Nephron progenitor cell (in vitro differentiated cells): ENCODE data around the gene RCOR2.
A peak's percentile ranks its signal among the peaks of the same experiment; 100 is the strongest.
"Not testable (repeated sequence)": the region's sequence is repeated elsewhere in the genome, so short reads cannot be mapped to it uniquely, and the experiment has no call there.

Source experiments
- DNase-seq: peaks from one replicate; pipeline ENCODE4 v3.0.0; 2021
- H3K27ac Mint-ChIP-seq: 2 replicates; pipeline ENCODE4 v1.8.0; 2021; ENCODE audit warnings: mild to moderate bottlenecking, moderate library complexity, mixed read lengths
- H3K27me3 Mint-ChIP-seq: 2 replicates; pipeline ENCODE4 v1.8.0; 2021; ENCODE audit warnings: mild to moderate bottlenecking, low read depth, mixed read lengths; ENCODE audit not compliant: poor library complexity
- H3K36me3 Mint-ChIP-seq: 2 replicates; pipeline ENCODE4 v1.8.0; 2021; ENCODE audit warnings: low read depth, mixed read lengths
- H3K4me1 Mint-ChIP-seq: 2 replicates; pipeline ENCODE4 v1.8.0; 2021; ENCODE audit warnings: mixed read lengths
- H3K4me3 Mint-ChIP-seq: 2 replicates; pipeline ENCODE4 v1.8.0; 2021; ENCODE audit warnings: mild to moderate bottlenecking, moderate library complexity, mixed read lengths
- H3K9me3 Mint-ChIP-seq: 2 replicates; pipeline ENCODE4 v1.8.0; 2021; ENCODE audit warnings: mild to moderate bottlenecking, moderate library complexity, mixed read lengths
- CTCF ChIP-seq: fragments of 200-600 bp; sonication (generic); IDR thresholded peaks from 2 replicates; pipeline ENCODE4 v1.5.0; 2021; ENCODE audit warnings: antibody characterized with exemption

The RCOR2 gene

GRCh38 chr11:63916837-63917691, at the start of gene RCOR2:
Gene RCOR2 (minus strand): TSS chr11:63917164. CDS start chr11:63916456, 708 bp downstream.
- Mint-ChIP-seq H3K36me3 (peaks cover 17% of the 10 kb centered on the region), H3K9me3 (peaks cover 3% of the 10 kb centered on the region), H3K4me1 (peaks cover 57% of the 10 kb centered on the region), H3K4me3 (peak within 1 kb of the TSS; percentile 91), H3K27me3 (no peaks in the 10 kb centered on the region), H3K27ac (peak within 1 kb of the TSS; percentile 96)
- TF ChIP-seq CTCF = no peak
- peak; percentile 88 for DNase-seq

GRCh38 chr11:63966444-63966843, 49.5 kb upstream of the RCOR2 start:
- H3K27me3 Mint-ChIP-seq = peaks cover 7% of the 10 kb centered on the region
- no peak overlapping the region for H3K27ac Mint-ChIP-seq
- TF ChIP-seq CTCF = no peak
- peaks cover 15% of the 10 kb centered on the region for H3K4me1 Mint-ChIP-seq
- no peak for DNase-seq
- H3K36me3 Mint-ChIP-seq = no peaks in the 10 kb centered on the region
- H3K4me3 Mint-ChIP-seq = no peak overlapping the region
- H3K9me3 Mint-ChIP-seq = no peaks in the 10 kb centered on the region

- H3K27ac Mint-ChIP-seq, H3K36me3 Mint-ChIP-seq, H3K27me3 Mint-ChIP-seq, H3K4me3 Mint-ChIP-seq, H3K9me3 Mint-ChIP-seq, DNase-seq: not testable (repeated sequence)
- peaks cover 11% of the 10 kb centered on the region for H3K4me1 Mint-ChIP-seq
Measured at GRCh38 chr11:63963895-63964294, 46.9 kb upstream of the RCOR2 start.

DNA sequence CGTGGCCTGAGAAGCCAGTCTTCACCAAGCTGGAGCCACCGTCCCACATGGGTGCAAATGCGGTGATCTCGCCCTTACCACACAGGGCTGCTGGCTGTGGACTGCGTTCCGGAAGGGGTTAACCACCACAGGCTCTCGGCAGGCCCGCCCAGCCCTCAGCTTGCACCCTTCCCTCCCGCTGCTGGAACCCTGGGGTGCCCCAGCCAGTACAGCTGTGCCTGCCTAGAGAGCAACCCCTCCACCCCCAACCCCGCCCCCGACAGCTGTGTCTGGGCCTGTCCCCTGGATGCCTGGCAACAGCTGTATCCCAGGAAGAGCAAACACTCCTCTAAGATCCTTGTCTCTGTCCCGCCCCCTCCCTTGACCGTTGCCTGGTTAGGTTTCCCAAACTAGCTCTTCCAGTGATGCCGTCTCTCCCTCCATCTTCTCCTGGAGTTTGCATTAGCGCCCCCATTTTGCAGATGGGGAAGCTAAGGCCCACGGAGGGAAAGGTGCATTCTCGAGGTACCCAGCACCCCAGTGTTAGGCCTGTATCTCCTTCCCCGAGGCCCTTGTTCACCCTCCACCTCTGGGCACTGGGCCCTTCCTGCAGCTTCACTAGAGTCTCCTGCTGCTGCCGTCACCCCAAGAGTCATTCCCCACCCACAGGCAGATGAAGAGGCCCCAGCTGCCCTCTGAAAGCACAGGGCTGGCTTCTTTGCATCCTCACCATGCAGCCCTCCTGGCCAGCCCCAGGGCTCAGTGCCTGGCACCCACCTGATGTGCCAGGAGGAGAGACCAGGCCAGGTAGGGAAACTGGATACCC, 44.8 kb upstream of the RCOR2 start:
- TF ChIP-seq CTCF = no peak
- Mint-ChIP-seq H3K27me3 (no peaks in the 10 kb centered on the region), H3K4me3 (no peak overlapping the region), H3K27ac (peak overlapping the region; percentile 66), H3K4me1 (peaks cover 15% of the 10 kb centered on the region), H3K36me3 (no peaks in the 10 kb centered on the region), H3K9me3 (no peaks in the 10 kb centered on the region)
- DNase-seq = no peak

- no peaks in the 10 kb centered on the region for H3K27me3 Mint-ChIP-seq
- peaks cover 15% of the 10 kb centered on the region for H3K4me1 Mint-ChIP-seq
- H3K36me3 Mint-ChIP-seq = peaks cover 30% of the 10 kb centered on the region
- H3K9me3 Mint-ChIP-seq = no peaks in the 10 kb centered on the region
- DNase-seq = no peak
- H3K4me3 Mint-ChIP-seq = no peak overlapping the region
- no peak overlapping the region for H3K27ac Mint-ChIP-seq
- TF ChIP-seq CTCF = no peak
Measured at GRCh38 chr11:63958008-63958407, 41.0 kb upstream of the RCOR2 start.

GRCh38 chr11:63952570-63952969, 35.6 kb upstream of the RCOR2 start:
- TF ChIP-seq CTCF = no peak
- no peak for DNase-seq
- Mint-ChIP-seq H3K4me1 (peaks cover 6% of the 10 kb centered on the region), H3K36me3 (peaks cover 61% of the 10 kb centered on the region), H3K9me3 (no peaks in the 10 kb centered on the region), H3K4me3 (no peak overlapping the region), H3K27ac (peak overlapping the region; percentile 36), H3K27me3 (no peaks in the 10 kb centered on the region)
